ENCODE results near the gene MKRN2OS.

- TF ChIP-seq ZFHX2 (tag by site-specific recombination; conservative IDR thresholded peaks at IDR 0.05) = no peak
- no peak for TF ChIP-seq CTCF (tag by site-specific recombination; IDR thresholded peaks at IDR 0.05)
- TF ChIP-seq, protein P1, sequence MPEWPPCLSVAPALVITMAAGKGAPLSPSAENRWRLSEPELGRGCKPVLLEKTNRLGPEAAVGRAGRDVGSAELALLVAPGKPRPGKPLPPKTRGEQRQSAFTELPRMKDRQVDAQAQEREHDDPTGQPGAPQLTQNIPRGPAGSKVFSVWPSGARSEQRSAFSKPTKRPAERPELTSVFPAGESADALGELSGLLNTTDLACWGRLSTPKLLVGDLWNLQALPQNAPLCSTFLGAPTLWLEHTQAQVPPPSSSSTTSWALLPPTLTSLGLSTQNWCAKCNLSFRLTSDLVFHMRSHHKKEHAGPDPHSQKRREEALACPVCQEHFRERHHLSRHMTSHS (tag by site-specific recombination; IDR thresholded peaks at IDR 0.05) = no peak
- no peak for TF ChIP-seq ZBTB20 (tag by site-specific recombination; IDR thresholded peaks at IDR 0.05)
- no peak for TF ChIP-seq ZNF391 (tag by site-specific recombination; IDR thresholded peaks at IDR 0.05; ENCODE audit: borderline replicate concordance, low read depth)
- TF ChIP-seq ZIC2 (tag by site-specific recombination; IDR thresholded peaks at IDR 0.05) = no peak
- no peak for TF ChIP-seq SCRT1 (tag by site-specific recombination; IDR thresholded peaks at IDR 0.05; ENCODE audit: borderline replicate concordance)
- no peak for TF ChIP-seq ZNF433 (tag by site-specific recombination; IDR thresholded peaks at IDR 0.05; ENCODE audit: low read depth)
These were observed 48.9 kb downstream of the MKRN2OS start for GRCh38 chr3:12496453-12496761.

All from HEK293 (cell line).